ENCODE results near the gene MEX3D. TPM values are rescaled to one million over a fixed set of nuclear protein-coding genes. Genes with fewer than 3 reads are reported as not detected.
"Not testable (repeated sequence)": the region's sequence is repeated elsewhere in the genome, so short reads cannot be mapped to it uniquely, and the experiment has no call there.

MEX3D gene
- total and polyA plus RNA-seq, 8 donors: 4.9 to 90.4 (median 10.8) TPM

- Histone ChIP-seq H3K4me1 (no peaks in the 10 kb centered on the region), H3K27me3 (peaks cover 0 to 88% (median 30%) of the 10 kb centered on the region in 3 donors), H3K36me3 (no peaks in the 10 kb centered on the region), H3K9me3 (no peaks in the 10 kb centered on the region), H3K4me3 (no peak overlapping the region), H3K27ac (no peak overlapping the region)
- DNase-seq: no peak
- TF ChIP-seq POLR2AphosphoS5 (IDR thresholded peaks at IDR 0.05) (no peak), EP300 (IDR thresholded peaks at IDR 0.05) (no peak), CTCF (IDR thresholded peaks at IDR 0.05) (no peak), POLR2A (IDR thresholded peaks at IDR 0.05) (no peak)
- intact Hi-C loops (cut with DNase I; ENCODE audit: low total_unique reads): no loop called here
- WGBS, 5 donors: 80 to 90% (median 89%) methylated on average over 10 to 11 of the region's 11 CpGs
Observed at GRCh38 chr19:1531587-1531986, 36.5 kb downstream of the MEX3D start.

- DNase-seq; H3K4me1 ChIP-seq; H3K9me3 ChIP-seq; H3K36me3 ChIP-seq; H3K27ac ChIP-seq; intact Hi-C loops (cut with DNase I; ENCODE audit: low total_unique reads); H3K4me3 ChIP-seq: not testable (repeated sequence)
- 88 to 93% (median 91%) methylated on average over 7 to 11 of the region's 11 CpGs for WGBS, 5 donors
- H3K27me3 ChIP-seq: peaks cover 0 to 92% (median 37%) of the 10 kb centered on the region in 3 donors
Observed at GRCh38 chr19:1530856-1531255, 37.3 kb downstream of the MEX3D start.

GRCh38 chr19:1529430-1529816, 38.7 kb downstream of the MEX3D start:
- intact Hi-C loops (cut with DNase I; ENCODE audit: low total_unique reads): no loop called here
- Histone ChIP-seq H3K27ac (no peak overlapping the region), H3K9me3 (no peaks in the 10 kb centered on the region), H3K36me3 (no peaks in the 10 kb centered on the region), H3K27me3 (peaks cover 7 to 93% (median 52%) of the 10 kb centered on the region in 3 donors), H3K4me1 (peaks cover 0 to 6% (median under 1%) of the 10 kb centered on the region in 4 donors), H3K4me3 (no peak overlapping the region)
- no peak for TF ChIP-seq EP300 (IDR thresholded peaks at IDR 0.05)
- TF ChIP-seq POLR2AphosphoS5 (IDR thresholded peaks at IDR 0.05): no peak
- TF ChIP-seq CTCF (IDR thresholded peaks at IDR 0.05): no peak
- no peak for TF ChIP-seq POLR2A (IDR thresholded peaks at IDR 0.05)
- WGBS, 5 donors: 72 to 84% (median 79%) methylated on average over 3 to 16 of the region's 16 CpGs
- no peak for DNase-seq

- DNase-seq: no peak
- peaks cover 0 to 12% (median 6%) of the 10 kb centered on the region in 4 donors for H3K4me1 ChIP-seq
- no peaks in the 10 kb centered on the region for H3K36me3 ChIP-seq
- 77 to 81% (median 79%) methylated on average over 20 to 21 of the region's 23 CpGs for WGBS, 5 donors
- intact Hi-C loops (cut with DNase I; ENCODE audit: low total_unique reads): no loop called here
- no peak overlapping the region for H3K4me3 ChIP-seq
- H3K9me3 ChIP-seq: no peaks in the 10 kb centered on the region
- no peak overlapping the region for H3K27ac ChIP-seq
- TF ChIP-seq POLR2A (IDR thresholded peaks at IDR 0.05): no peak
- no peak for TF ChIP-seq POLR2AphosphoS5 (IDR thresholded peaks at IDR 0.05)
- TF ChIP-seq CTCF (IDR thresholded peaks at IDR 0.05): no peak
- TF ChIP-seq EP300 (IDR thresholded peaks at IDR 0.05): no peak
- peaks cover 7 to 97% (median 58%) of the 10 kb centered on the region in 3 donors for H3K27me3 ChIP-seq
Observed at GRCh38 chr19:1528596-1529429, 39.3 kb downstream of the MEX3D start.

Data from stomach (tissue), 9 donors.